GM12865 (cell line): ENCODE results near the gene SMTNL2.
"Not testable (repeated sequence)": the region's sequence is repeated elsewhere in the genome, so short reads cannot be mapped to it uniquely, and the experiment has no call there.

Experiments used
- DNase-seq: peaks from one replicate; pipeline ENCODE4 v3.0.0; 2010; ENCODE audit warnings: low read depth
- H3K4me3 ChIP-seq: 2 replicates; pipeline ENCODE4 v1.5.1; 2011; ENCODE audit warnings: mild to moderate bottlenecking, low read depth, low read length, control low read depth
- TF ChIP-seq, protein P1 (sequence below): IDR thresholded peaks from 2 replicates; pipeline ENCODE4 v1.5.1; 2011; ENCODE audit warnings: low read length, control low read depth, low read depth, inconsistent platforms; ENCODE audit not compliant: insufficient read depth; ENCODE audit errors: missing control alignments

Gene SMTNL2

DNA sequence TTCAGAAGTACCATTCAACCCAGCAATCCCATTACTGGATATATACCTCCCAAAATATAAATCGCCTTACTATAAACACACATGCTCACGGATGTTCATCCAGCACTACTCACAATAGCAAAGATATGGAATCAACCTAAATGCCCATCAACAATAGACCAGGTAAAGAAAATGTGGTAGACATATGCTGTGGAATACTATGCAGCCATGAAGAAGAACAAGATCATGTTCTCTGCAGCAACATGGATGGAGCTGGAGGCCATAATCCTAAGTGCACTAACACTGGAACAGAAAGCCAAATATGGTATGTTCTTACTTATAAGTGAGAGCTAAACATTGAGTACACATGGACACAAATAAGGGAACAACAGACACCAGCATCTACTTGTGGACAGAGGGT lies 49.3 kb downstream of the SMTNL2 start:
- no peak for DNase-seq
- TF ChIP-seq, protein P1, sequence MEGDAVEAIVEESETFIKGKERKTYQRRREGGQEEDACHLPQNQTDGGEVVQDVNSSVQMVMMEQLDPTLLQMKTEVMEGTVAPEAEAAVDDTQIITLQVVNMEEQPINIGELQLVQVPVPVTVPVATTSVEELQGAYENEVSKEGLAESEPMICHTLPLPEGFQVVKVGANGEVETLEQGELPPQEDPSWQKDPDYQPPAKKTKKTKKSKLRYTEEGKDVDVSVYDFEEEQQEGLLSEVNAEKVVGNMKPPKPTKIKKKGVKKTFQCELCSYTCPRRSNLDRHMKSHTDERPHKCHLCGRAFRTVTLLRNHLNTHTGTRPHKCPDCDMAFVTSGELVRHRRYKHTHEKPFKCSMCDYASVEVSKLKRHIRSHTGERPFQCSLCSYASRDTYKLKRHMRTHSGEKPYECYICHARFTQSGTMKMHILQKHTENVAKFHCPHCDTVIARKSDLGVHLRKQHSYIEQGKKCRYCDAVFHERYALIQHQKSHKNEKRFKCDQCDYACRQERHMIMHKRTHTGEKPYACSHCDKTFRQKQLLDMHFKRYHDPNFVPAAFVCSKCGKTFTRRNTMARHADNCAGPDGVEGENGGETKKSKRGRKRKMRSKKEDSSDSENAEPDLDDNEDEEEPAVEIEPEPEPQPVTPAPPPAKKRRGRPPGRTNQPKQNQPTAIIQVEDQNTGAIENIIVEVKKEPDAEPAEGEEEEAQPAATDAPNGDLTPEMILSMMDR = no peak

DNA sequence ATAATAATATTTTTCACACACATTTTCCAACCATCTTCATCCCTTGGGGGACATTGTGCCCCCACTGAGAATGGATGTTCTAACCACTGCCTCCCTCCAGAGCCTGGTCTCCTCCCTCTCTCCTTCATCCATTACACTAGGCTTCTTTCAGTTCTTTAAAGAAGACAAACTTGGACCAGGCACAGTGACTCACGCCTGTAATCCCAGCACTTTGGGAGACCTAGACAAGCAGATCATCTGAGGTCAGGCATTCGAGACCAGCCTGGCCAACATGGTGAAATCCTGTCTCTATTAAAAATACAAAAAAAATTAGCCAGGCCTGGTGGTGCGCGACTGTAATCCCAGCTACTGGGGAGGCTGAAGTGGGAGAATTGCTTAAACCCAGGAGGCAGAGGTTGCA lies 50.6 kb downstream of the SMTNL2 start:
- no peak overlapping the region for H3K4me3 ChIP-seq
- TF ChIP-seq, protein P1 = no peak

More for the DNA sequence above, 49.3 kb downstream of the SMTNL2 start:
- no peak overlapping the region for H3K4me3 ChIP-seq

DNA sequence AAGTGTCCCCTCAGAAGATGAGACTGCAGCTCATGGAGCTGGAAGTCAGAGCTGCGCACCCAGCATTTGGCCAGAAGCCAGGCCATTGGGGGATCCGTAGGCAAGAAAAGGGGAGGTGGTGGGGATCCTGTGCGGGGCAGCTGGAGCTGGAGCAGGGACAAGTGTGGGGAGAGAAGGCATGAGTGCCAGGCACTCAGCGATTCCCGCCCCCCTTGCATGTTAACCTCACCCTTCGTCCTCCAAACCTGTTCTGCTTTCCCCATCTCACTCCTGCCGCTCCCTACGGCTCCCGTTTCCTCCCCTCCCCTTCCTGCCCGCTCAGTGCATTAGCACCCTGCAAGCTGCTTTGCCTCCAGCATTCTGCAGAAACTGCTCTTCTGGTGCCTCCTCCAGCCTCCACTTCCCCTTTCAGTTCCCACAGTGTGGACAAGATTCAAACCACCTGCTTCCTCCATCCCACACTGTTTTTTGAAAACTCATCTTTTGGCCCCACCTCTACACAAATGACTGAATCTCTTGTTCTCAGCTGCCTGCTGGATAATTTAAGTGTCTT lies 51.6 kb downstream of the SMTNL2 start:
- H3K4me3 ChIP-seq = no peak overlapping the region
- TF ChIP-seq, protein P1 = no peak
- peak; percentile 74 for DNase-seq

More for the DNA sequence above, 50.6 kb downstream of the SMTNL2 start:
- no peak for DNase-seq

DNA sequence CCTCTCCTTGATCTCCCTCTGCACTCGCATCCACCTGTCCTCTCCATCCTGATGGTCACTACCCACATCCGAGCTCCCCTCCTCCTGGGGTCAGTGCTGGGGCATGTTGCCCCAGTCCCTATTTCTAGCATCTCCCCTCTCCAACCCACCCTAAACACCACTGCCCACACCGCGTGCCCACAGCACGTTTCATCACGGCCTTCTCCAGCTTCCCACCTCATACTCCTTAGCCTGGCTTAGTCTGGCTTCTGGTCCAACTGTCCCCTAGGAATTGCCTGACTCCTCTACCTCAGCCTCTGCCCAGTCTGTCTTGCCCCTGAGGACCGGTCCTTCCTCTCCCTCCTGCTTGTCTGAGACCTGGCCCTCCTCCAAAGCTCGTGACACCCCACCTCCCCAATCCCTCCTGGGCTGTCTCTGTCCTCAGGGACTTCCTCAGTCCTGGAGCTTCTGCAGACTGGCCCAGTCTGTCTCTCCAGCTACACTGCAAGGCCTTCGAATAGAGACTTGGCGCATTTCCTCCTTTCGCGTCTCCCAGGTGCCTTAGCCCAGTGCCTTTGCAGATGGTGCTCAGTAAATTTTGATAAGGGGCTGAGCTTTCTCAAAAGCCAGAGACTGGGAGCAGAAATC lies 52.3 kb downstream of the SMTNL2 start:
- no peak overlapping the region for H3K4me3 ChIP-seq
- DNase-seq = no peak
- TF ChIP-seq, protein P1 = no peak

DNA sequence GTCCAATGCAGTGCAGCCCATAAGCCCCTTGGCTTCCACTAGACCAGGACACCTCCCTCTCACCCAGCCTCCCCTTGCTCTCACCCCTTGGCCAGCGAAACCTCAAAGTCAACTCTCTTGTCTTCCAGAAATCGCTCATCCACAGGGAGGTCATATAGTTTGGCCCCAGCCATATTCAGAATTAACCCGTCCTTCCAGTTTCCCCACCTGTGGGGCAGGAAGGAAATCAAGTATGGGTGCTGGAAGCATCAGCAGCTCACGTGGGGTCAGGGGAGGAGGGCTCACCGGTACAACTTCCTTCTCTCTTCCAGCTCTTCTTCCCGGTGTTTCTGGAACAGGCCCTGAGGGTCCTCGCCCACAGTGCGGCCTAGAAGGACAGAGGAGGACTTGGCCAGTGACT lies 54.4 kb downstream of the SMTNL2 start:
- not testable (repeated sequence) for H3K4me3 ChIP-seq, DNase-seq

DNA sequence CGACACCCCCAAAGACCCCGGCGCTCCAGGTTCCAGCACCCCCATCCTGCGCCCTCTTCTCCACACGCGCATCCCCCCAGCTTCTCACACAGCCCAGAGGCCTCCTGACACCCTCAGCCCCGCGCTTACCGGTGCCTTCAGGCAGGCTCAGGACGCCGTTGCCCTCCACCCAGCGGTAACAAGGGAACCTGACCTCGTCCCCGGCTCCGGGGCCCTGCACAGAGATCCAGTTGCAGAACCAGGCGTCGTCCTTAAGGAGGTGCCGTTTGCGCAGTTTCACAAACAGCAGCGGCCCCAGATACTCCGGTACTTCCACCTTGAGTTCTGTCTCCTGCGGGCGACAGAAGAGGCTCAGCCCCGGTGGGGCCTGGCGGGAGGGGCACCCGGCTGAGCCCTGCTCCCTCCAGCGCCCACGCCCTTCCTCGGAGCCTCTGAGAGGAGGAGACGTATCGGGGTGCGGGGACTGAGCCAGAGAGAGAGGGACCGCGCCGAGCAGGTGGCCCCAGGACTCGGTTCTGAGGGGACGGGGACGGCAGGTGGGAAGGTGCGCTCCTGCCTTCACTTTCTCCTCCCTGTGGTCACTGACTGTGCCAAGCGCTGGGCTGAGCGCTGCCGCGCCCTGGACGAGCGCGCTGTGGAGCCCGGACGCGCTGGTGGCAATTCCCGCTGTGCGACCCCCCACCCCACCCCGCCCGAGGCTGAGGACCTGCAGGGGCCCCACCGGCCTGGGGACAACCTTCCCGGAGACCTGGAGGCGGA lies 55.2 kb downstream of the SMTNL2 start:
- H3K4me3 ChIP-seq = not testable (repeated sequence)
- peak; percentile 35 for DNase-seq

DNA sequence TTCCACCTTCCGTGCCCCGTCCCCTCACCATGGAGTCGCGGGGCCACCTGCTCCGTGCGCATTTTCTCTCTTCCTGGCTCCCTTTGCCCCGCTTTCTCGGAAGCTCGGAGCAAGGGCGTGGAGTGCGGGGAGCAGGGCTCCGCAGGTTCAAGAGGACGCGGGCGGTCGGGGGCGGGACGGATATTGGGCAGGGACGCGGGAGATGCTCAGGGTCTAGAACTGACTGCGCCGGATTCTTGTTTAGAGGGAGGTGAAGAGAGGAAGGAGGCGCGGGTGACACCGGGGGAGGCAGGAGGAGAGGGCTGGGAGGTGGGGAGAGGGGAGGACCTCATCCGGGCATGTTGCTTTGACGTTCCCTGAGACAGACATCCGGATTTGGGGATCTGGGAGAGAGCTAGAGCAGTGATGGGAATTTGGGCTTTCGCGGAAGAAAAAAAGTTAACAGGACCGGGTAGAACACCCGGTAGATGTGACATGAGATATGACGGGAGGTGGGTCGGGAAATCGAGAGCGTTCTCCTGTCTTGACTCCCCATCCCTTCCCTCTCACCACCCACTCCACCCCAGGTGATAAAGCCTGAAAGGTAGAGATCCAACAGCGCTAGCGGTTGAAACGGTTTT lies 56.4 kb downstream of the SMTNL2 start:
- not testable (repeated sequence) for H3K4me3 ChIP-seq, DNase-seq

DNA sequence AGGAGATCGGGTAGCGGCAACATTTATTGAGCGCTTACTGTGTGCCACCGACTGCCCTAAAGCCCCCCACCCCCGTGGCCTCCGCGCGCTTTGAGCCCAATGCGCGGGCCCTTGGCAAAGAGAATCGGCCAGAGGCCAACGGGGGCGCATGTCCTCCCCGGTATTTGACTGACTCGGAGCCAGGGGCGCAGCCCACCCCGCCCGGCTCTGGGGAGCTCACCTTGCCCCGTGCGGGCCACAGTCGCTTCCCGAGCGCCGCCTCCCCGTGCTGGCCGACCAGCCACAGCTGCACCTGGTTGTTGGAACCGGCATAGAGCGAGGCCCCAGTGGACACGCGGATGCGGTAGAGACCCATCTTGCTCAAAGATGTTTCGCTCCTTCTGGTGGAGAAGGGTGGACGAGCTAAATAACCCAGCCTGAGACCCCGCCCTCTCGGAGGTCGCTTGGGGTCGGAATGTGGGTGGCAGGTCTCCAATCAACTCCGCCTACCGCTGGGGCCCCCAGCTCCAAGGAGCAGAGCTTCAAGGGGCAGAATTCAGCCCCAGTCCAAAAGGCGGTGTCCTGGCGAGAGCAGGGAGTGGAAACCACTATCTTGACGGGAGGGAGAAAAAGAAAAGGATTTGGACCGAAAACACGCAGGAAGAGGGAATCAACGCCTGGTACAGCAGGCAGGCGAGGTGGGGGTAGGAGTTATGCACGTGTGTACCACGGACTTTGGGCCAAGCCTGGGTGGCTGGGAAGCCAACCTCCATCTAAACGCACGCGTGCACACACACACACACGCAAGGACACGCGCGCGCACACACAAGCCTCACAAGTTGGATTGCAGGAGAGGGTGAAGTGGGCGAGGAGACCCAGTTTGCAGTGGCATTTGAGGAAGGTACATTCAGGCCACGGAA lies 57.2 kb downstream of the SMTNL2 start, which contains the start of gene ALOX15:
Gene ALOX15 (minus strand): TSS at position 382 of the 899 bp plus-strand sequence. CDS start 27 bp downstream, at position 355.
- no peak for DNase-seq
- H3K4me3 ChIP-seq = no peak within 1 kb of the TSS
- TF ChIP-seq, protein P1 = no peak
